Measurements from ENCODE around the gene SBK1.

- TF ChIP-seq CTCF (IDR thresholded peaks at IDR 0.05; ENCODE audit: borderline replicate concordance, extremely low read depth, low read length, poor library complexity, severe bottlenecking): no peak
- no peak for TF ChIP-seq EZH2 (IDR thresholded peaks at IDR 0.05; ENCODE audit: borderline replicate concordance, low read depth, low read length, severe bottlenecking)
These were observed 33.8 kb upstream of the SBK1 start for GRCh38 chr16:28258567-28258966.

Data from DND-41 (cell line).